ENCODE measurements around the gene TBC1D22A.

GRCh38 chr22:47142427-47143046 lies 380.1 kb downstream of the TBC1D22A start:
- TF ChIP-seq EZH2phosphoT487 (IDR thresholded peaks at IDR 0.05; ENCODE audit: borderline replicate concordance, low read depth): no peak
- TF ChIP-seq TEAD4 (IDR thresholded peaks at IDR 0.05; ENCODE audit: borderline replicate concordance, insufficient read depth): no peak
- no peak for TF ChIP-seq USF2 (IDR thresholded peaks at IDR 0.05; ENCODE audit: borderline replicate concordance, low read depth, low read length)
- TF ChIP-seq TAF1 (IDR thresholded peaks at IDR 0.05; ENCODE audit: borderline replicate concordance, low read depth, low read length): no peak
- TF ChIP-seq ZBTB33 (IDR thresholded peaks at IDR 0.05; ENCODE audit: borderline replicate concordance, low read depth): no peak
- TF ChIP-seq EP300 (IDR thresholded peaks at IDR 0.05; ENCODE audit: borderline replicate concordance in 1 of 2, low read depth in 1 of 2, low read length in 1 of 2): no peak
- TF ChIP-seq CTCF (IDR thresholded peaks at IDR 0.05): no peak
- no peak for TF ChIP-seq SMC3 (IDR thresholded peaks at IDR 0.05; ENCODE audit: low read depth, low read length)
- no peak for TF ChIP-seq POLR2AphosphoS5 (IDR thresholded peaks at IDR 0.05; ENCODE audit: low read depth, low read length)
- no peak for TF ChIP-seq JUND (IDR thresholded peaks at IDR 0.05)
- no peak for TF ChIP-seq MXI1 (IDR thresholded peaks at IDR 0.05; ENCODE audit: low read depth, low read length)
- TF ChIP-seq ELF1 (IDR thresholded peaks at IDR 0.05): no peak
- TF ChIP-seq CHD2 (IDR thresholded peaks at IDR 0.05; ENCODE audit: low read length, partially characterized antibody): no peak
